Thyroid gland (tissue), 4 donors: ENCODE results near the gene INPP5D.
"Not testable (repeated sequence)": the region's sequence is repeated elsewhere in the genome, so short reads cannot be mapped to it uniquely, and the experiment has no call there.

Source experiments
- POLR2A ChIP-seq, 2 donors: fragments of 450-650 bp; IDR thresholded peaks; one replicate each; pipeline ENCODE4 v1.6.1; 2017; ENCODE audit warnings: antibody characterized with exemption in 2 of 2, mild to moderate bottlenecking in 2 of 2, moderate library complexity in 1 of 2
- TF ChIP-seq, protein P1 (sequence below), 6 experiments: fragments of 200-600 bp in 3 of 6; fragments of 450-650 bp in 3 of 6; sonication (generic) in 3 of 6; IDR thresholded peaks; one replicate each; pipeline ENCODE4 v1.5.1; 2016 to 2019; ENCODE audit warnings: antibody characterized with exemption in 6 of 6, mild to moderate bottlenecking in 2 of 6, inconsistent platforms in 1 of 6, moderate library complexity in 1 of 6

DNA sequence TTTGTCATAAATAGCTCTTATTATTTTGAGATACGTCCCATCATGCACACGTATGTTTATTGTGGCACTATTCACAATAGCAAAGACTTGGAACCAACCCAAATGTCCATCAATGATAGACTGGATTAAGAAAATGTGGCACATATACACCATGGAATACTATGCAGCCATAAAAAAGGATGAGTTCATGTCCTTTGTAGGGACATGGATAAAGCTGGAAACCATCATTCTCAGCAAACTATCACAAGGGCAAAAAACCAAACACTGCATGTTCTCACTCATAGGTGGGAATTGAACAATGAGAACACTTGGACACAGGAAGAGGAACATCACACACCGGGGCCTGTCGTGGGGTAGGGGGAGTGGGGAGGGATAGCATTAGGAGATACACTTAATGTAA lies 40.5 kb upstream of the INPP5D start:
- TF ChIP-seq, protein P1, sequence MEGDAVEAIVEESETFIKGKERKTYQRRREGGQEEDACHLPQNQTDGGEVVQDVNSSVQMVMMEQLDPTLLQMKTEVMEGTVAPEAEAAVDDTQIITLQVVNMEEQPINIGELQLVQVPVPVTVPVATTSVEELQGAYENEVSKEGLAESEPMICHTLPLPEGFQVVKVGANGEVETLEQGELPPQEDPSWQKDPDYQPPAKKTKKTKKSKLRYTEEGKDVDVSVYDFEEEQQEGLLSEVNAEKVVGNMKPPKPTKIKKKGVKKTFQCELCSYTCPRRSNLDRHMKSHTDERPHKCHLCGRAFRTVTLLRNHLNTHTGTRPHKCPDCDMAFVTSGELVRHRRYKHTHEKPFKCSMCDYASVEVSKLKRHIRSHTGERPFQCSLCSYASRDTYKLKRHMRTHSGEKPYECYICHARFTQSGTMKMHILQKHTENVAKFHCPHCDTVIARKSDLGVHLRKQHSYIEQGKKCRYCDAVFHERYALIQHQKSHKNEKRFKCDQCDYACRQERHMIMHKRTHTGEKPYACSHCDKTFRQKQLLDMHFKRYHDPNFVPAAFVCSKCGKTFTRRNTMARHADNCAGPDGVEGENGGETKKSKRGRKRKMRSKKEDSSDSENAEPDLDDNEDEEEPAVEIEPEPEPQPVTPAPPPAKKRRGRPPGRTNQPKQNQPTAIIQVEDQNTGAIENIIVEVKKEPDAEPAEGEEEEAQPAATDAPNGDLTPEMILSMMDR (IDR thresholded peaks at IDR 0.05) = not testable (repeated sequence)
- not testable (repeated sequence) for TF ChIP-seq POLR2A (IDR thresholded peaks at IDR 0.05)
